22Rv1 (cell line): ENCODE measurements around the gene RNF157.
"Not testable (repeated sequence)": the region's sequence is repeated elsewhere in the genome, so short reads cannot be mapped to it uniquely, and the experiment has no call there.

Source experiments
- CTCF ChIP-seq: fragments of 450-650 bp; IDR thresholded peaks from 2 replicates; pipeline ENCODE4 v1.5.1; 2017; ENCODE audit warnings: mild to moderate bottlenecking
- ZFX ChIP-seq: fragments of 450-650 bp; IDR thresholded peaks from 2 replicates; pipeline ENCODE4 v1.6.1; 2017; ENCODE audit warnings: antibody characterized with exemption, borderline replicate concordance

- not testable (repeated sequence) for TF ChIP-seq CTCF, ZFX
Observed at GRCh38 chr17:76205542-76206144, 34.6 kb downstream of the RNF157 start.
